22Rv1 (cell line): Measurements from ENCODE around the gene NRXN3.

Source experiments
- H3K27ac ChIP-seq: fragments of 450-650 bp; 2 replicates; pipeline ENCODE4 v1.5.1; 2017
- CTCF ChIP-seq: fragments of 450-650 bp; IDR thresholded peaks from 2 replicates; pipeline ENCODE4 v1.5.1; 2017; ENCODE audit warnings: mild to moderate bottlenecking
- ZFX ChIP-seq: fragments of 450-650 bp; IDR thresholded peaks from 2 replicates; pipeline ENCODE4 v1.6.1; 2017; ENCODE audit warnings: antibody characterized with exemption, borderline replicate concordance

Gene NRXN3

GRCh38 chr14:79911744-79912143 is 1741.6 kb downstream of the NRXN3 start:
- no peak overlapping the region for H3K27ac ChIP-seq
- no peak for TF ChIP-seq ZFX
- no peak for TF ChIP-seq CTCF

- H3K27ac ChIP-seq = no peak overlapping the region
- TF ChIP-seq ZFX = no peak
These were observed 1744.4 kb downstream of the NRXN3 start for GRCh38 chr14:79914595-79914994.

DNA sequence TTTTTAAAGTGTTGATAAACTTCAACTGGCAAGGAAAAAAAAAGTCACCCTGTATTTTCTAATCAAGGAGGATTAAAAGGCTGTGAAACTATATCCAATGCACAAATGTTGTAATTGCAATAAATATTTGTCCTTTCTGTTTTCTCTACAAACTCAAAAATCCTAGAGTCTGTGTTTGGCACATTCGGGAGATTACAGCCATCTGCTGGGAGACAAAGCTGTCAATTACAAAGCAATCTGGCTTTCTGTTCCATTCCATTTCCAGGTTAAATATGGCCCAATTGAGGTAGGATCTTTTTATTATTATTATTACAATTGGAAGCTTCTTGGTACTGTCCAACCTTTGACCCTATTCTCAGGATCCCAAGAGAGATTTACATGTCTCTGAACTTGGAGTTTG is 1745.2 kb downstream of the NRXN3 start:
- TF ChIP-seq ZFX = no peak
- no peak overlapping the region for H3K27ac ChIP-seq

DNA sequence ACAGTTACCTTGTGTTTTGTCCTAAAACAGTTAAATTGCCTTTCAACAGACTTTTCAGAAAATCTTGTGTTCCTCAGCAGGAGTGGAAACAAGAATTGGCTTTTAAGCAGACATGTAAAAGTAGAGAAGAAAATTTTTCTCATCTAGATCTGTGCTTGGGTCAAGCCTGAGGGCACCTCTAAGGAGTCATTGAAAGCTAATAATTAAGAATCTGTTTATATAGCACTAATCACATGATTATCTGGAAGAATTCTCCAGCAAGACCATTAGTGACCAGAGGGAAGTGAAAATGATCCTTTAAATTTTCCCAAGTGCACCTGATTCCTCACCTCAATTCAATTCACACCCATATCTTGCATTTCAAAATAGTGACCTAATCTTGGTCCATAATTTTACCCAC is 1746.1 kb downstream of the NRXN3 start:
- H3K27ac ChIP-seq = no peak overlapping the region
- no peak for TF ChIP-seq CTCF
- no peak for TF ChIP-seq ZFX

- no peak for TF ChIP-seq ZFX
- no peak for TF ChIP-seq CTCF
- H3K27ac ChIP-seq = no peak overlapping the region
These were observed 1746.7 kb downstream of the NRXN3 start for GRCh38 chr14:79916892-79917291.
